Osteocyte (in vitro differentiated cells): ENCODE data around the gene CTSW. TPM values are rescaled to one million over a fixed set of nuclear protein-coding genes. Genes with fewer than 3 reads are reported as not detected.

Source experiments
- DNase-seq: peaks from one replicate; pipeline ENCODE4 v3.0.0; 2021; ENCODE audit warnings: mixed read lengths; ENCODE audit not compliant: unreplicated experiment; ENCODE audit errors: extremely low spot score
- H3K27ac Mint-ChIP-seq: one replicate; pipeline ENCODE4 v1.8.0; 2021; ENCODE audit warnings: mild to moderate bottlenecking, mixed read lengths; ENCODE audit not compliant: unreplicated experiment
- H3K27me3 Mint-ChIP-seq: one replicate; pipeline ENCODE4 v1.8.0; 2021; ENCODE audit warnings: mixed read lengths; ENCODE audit not compliant: unreplicated experiment
- H3K36me3 Mint-ChIP-seq: one replicate; pipeline ENCODE4 v1.8.0; 2021; ENCODE audit warnings: mixed read lengths; ENCODE audit not compliant: unreplicated experiment
- H3K4me1 Mint-ChIP-seq: one replicate; pipeline ENCODE4 v1.8.0; 2021; ENCODE audit warnings: mixed read lengths; ENCODE audit not compliant: unreplicated experiment
- H3K4me3 Mint-ChIP-seq: one replicate; pipeline ENCODE4 v1.8.0; 2021; ENCODE audit warnings: mild to moderate bottlenecking, moderate library complexity, mixed read lengths; ENCODE audit not compliant: unreplicated experiment
- H3K9me3 Mint-ChIP-seq: one replicate; pipeline ENCODE4 v1.8.0; 2021; ENCODE audit warnings: mixed read lengths; ENCODE audit not compliant: unreplicated experiment
- total RNA-seq: library from RNA; stranded (reverse); gene quantifications from 2 replicates; pipeline ENCODE4 v1.2.1, GENCODE V29; 2021
- TF ChIP-seq, protein P1 (sequence below): fragments of 200-600 bp; sonication (generic); IDR thresholded peaks from 2 replicates; pipeline ENCODE4 v1.5.0; 2021; ENCODE audit warnings: antibody characterized with exemption, mild to moderate bottlenecking, moderate library complexity

The CTSW gene
- total RNA-seq, 1 donor from 2014 or later: not detected

DNA sequence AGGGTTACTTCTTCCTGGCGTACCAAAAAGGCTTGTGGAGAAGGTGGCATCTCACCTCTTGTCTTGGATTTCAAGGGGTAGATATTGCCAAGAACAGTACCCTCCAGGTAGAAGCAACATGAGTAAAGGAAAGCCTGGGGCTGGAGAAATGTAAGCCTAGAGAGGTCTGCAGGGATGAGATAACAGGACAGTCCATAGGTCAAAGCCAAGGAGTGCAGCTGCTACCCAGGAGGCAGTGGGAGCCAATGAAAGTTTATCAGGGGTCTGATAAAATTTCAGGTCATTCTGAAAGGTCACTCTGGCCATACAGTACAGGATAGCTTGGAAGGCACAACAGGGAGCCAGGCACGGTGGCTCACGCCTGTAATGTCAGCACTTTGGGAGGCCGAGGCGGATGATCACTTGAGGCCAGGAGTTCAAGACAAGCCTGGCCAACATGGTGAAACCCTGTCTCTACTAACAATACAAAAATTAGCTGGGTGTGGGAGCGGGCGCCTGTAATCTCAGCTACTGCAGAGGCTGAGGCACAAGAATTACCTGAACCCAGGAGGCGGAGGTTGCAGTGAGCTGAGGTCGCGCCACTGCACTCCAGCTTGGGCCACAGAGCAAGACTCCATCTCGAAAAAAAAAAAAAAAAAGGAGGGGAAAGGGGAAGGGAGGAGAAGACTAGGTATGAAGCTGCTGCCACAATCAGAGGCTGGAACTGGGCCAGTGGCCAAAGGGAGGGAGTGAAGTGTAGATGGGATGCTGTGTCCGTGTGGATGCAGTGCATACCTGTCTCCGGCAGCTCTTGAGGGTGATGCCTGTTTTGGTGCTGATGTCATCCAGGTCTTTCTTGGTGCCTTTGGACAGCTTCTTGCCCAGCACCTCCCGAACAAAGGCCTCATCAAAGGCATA is 7.4 kb downstream of the CTSW start:
- TF ChIP-seq, protein P1, sequence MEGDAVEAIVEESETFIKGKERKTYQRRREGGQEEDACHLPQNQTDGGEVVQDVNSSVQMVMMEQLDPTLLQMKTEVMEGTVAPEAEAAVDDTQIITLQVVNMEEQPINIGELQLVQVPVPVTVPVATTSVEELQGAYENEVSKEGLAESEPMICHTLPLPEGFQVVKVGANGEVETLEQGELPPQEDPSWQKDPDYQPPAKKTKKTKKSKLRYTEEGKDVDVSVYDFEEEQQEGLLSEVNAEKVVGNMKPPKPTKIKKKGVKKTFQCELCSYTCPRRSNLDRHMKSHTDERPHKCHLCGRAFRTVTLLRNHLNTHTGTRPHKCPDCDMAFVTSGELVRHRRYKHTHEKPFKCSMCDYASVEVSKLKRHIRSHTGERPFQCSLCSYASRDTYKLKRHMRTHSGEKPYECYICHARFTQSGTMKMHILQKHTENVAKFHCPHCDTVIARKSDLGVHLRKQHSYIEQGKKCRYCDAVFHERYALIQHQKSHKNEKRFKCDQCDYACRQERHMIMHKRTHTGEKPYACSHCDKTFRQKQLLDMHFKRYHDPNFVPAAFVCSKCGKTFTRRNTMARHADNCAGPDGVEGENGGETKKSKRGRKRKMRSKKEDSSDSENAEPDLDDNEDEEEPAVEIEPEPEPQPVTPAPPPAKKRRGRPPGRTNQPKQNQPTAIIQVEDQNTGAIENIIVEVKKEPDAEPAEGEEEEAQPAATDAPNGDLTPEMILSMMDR: no peak
- peaks cover 46% of the 10 kb centered on the region for H3K4me1 Mint-ChIP-seq
- H3K27me3 Mint-ChIP-seq: no peaks in the 10 kb centered on the region
- no peaks in the 10 kb centered on the region for H3K9me3 Mint-ChIP-seq
- H3K4me3 Mint-ChIP-seq: peak overlapping the region; percentile 98
- DNase-seq: no peak
- H3K36me3 Mint-ChIP-seq: peaks cover 22% of the 10 kb centered on the region
- peak overlapping the region; percentile 99 for H3K27ac Mint-ChIP-seq

DNA sequence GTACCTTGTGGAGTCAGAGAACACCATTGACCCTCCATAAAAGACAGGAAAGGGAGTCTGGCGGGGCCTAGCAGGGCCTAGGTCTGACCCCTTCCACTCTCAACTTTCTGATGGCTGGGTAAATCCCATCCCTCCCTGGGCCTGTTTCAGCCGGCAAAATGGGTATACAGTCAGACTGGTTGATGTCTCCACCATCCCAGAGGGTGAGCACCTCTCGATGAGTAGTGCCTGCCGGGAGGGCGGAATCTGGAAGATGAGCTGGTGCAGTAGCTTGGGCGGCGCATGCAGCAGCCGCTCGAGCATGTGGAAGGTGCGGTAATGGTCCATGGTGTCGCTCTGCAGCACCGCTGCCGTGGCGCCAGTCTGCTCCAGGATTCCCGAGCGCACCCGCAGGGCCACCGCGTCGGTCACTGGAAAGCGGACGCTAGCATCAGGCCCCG is 8.1 kb downstream of the CTSW start:
- H3K4me3 Mint-ChIP-seq: peak overlapping the region; percentile 98
- peaks cover 24% of the 10 kb centered on the region for H3K36me3 Mint-ChIP-seq
- DNase-seq: no peak
- H3K27ac Mint-ChIP-seq: peak overlapping the region; percentile 99
- H3K27me3 Mint-ChIP-seq: no peaks in the 10 kb centered on the region
- no peaks in the 10 kb centered on the region for H3K9me3 Mint-ChIP-seq
- H3K4me1 Mint-ChIP-seq: peaks cover 53% of the 10 kb centered on the region
- TF ChIP-seq, protein P1: no peak

DNA sequence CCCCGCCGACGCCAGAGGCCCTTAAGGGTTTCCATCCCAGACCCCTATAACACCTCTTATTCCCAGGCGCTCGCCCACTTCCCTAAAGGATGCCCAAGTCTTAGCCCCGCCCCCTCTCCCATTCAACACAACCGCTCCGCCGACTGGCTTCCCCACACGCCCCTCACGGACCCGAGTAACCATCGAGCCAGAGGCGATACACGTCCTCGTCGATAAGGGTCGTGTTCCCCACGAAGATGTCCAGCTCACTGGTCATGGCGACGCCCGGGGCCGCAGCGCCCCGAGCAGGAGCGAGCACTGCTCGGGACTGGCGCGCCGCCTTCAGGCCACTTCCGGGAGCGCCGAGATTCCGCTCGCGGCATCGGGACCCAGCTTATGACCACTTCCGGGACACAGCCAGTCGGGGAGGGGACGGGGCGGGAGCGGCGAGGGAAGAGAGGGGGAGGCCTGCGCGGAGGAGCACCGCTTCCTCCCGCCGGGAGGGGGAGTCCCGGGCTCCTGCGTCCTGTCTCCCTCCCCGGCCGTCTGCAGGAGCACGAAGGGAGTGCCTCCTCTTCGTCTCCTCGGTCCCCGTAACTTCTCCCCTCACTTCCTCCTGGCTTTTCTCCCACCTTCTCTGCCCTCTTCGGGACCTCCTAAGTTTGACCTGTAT is 8.7 kb downstream of the CTSW start, which contains the start of gene FIBP:
FIBP (minus strand) TSS at position 309 of the 652 bp plus-strand sequence; CDS start at position 256, 53 bp downstream.
- no peaks in the 10 kb centered on the region for H3K27me3 Mint-ChIP-seq
- H3K4me3 Mint-ChIP-seq: peak within 1 kb of the TSS; percentile 98
- peak; percentile 99 for DNase-seq
- TF ChIP-seq, protein P1: peak; percentile 78
- no peaks in the 10 kb centered on the region for H3K9me3 Mint-ChIP-seq
- peak within 1 kb of the TSS; percentile 99 for H3K27ac Mint-ChIP-seq
- peaks cover 58% of the 10 kb centered on the region for H3K4me1 Mint-ChIP-seq
- peaks cover 24% of the 10 kb centered on the region for H3K36me3 Mint-ChIP-seq

DNA sequence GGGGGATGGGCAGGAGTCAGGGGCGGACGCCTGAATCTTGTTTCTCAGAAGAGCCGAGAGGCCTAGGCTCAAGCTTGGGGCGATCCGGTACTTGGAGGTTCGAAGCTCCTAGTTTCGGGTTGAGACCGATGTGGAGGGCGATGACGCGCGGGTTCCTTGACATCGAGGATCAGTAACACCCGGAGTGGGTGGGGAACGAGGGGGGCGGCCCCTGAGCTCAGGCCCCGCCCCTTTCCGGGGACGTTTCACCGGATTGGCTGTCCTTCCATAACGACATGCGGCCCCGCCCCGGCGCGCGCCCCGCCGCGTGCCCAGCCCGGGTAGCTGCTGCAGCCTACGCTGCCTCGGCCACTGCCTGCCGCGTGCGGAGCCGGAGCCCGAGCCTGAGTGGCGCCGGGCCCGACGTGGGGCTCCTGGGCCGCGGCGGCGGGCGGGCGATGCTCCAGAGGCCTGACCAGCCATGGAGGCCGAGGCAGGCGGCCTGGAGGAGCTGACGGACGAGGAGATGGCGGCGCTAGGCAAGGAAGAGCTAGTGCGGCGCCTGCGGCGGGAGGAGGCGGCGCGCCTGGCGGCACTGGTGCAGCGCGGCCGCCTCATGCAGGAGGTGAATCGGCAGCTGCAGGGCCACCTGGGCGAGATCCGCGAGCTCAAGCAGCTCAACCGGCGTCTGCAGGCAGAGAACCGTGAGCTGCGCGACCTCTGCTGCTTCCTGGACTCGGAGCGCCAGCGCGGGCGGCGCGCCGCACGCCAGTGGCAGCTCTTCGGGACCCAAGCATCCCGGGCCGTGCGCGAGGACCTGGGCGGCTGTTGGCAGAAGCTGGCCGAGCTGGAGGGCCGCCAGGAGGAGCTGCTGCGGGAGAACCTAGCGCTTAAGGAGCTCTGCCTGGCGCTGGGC is 10.9 kb downstream of the CTSW start, which contains the start of gene CCDC85B:
CCDC85B (plus strand) TSS at position 350 of the 895 bp plus-strand sequence; CDS start at position 461, 111 bp downstream.
- Mint-ChIP-seq H3K27ac (peak within 1 kb of the TSS; percentile 99), H3K36me3 (peaks cover 14% of the 10 kb centered on the region), H3K9me3 (no peaks in the 10 kb centered on the region), H3K27me3 (no peaks in the 10 kb centered on the region), H3K4me1 (peaks cover 65% of the 10 kb centered on the region), H3K4me3 (peak within 1 kb of the TSS; percentile 98)
- DNase-seq: peak; percentile 98
- TF ChIP-seq, protein P1: peak; percentile 40
